Measurements from ENCODE around the gene DNAJC30. TPM values are rescaled to one million over a fixed set of nuclear protein-coding genes. Genes with fewer than 3 reads are reported as not detected.

DNAJC30 gene
- polyA plus RNA-seq, 1 donor from 2014 or later: 1.3 TPM

DNA sequence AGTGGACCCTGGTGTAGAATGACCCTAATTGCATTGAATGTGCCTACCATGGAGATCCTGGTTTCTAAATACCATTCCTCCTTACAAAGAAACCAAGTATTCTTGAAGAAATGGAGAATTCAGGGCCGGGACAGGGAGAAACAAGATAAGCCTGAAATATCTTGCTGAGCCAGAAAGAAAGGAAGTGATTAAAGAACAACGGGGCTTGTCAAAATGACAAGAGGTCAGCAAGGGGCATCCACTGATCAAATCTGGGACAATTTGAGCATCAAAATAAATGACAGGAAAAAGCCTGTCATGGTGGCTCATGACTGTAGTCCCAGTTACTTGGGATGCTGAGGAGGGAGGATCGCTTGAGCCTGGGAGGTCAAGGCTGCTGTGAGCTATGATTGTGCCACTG is 47.2 kb upstream of the DNAJC30 start:
- Histone ChIP-seq H3K4me3 (ENCODE audit: low read length) (no peak overlapping the region), H3K9me2 (ENCODE audit: insufficient read depth, low read length) (no peaks in the 10 kb centered on the region), H3K27me3 (ENCODE audit: insufficient read depth, low read depth, low read length) (no peaks in the 10 kb centered on the region), H2AFZ (ENCODE audit: low read depth, low read length) (no peak overlapping the region), H4K20me1 (ENCODE audit: insufficient read depth) (no peaks in the 10 kb centered on the region), H3K79me2 (replicated peaks; ENCODE audit: insufficient read depth, low read length) (no peaks in the 10 kb centered on the region), H3F3A (ENCODE audit: insufficient read depth, low read length, poor library complexity, severe bottlenecking) (no peaks in the 10 kb centered on the region), H3K9ac (ENCODE audit: low read length) (no peak overlapping the region), H3K4me2 (ENCODE audit: low read length) (no peak overlapping the region), H3K9me3 (ENCODE audit: low read length) (no peaks in the 10 kb centered on the region), H3K27ac (ENCODE audit: low read length) (no peak overlapping the region), H3K36me3 (ENCODE audit: insufficient read depth, low read length) (no peaks in the 10 kb centered on the region)
- no peak for TF ChIP-seq REST (IDR thresholded peaks at IDR 0.05; ENCODE audit: borderline replicate concordance)
- TF ChIP-seq MXI1 (conservative IDR thresholded peaks at IDR 0.05; ENCODE audit: poor library complexity, severe bottlenecking): no peak
- TF ChIP-seq POLR2AphosphoS5 (IDR thresholded peaks at IDR 0.05): no peak
- TF ChIP-seq, protein P1, sequence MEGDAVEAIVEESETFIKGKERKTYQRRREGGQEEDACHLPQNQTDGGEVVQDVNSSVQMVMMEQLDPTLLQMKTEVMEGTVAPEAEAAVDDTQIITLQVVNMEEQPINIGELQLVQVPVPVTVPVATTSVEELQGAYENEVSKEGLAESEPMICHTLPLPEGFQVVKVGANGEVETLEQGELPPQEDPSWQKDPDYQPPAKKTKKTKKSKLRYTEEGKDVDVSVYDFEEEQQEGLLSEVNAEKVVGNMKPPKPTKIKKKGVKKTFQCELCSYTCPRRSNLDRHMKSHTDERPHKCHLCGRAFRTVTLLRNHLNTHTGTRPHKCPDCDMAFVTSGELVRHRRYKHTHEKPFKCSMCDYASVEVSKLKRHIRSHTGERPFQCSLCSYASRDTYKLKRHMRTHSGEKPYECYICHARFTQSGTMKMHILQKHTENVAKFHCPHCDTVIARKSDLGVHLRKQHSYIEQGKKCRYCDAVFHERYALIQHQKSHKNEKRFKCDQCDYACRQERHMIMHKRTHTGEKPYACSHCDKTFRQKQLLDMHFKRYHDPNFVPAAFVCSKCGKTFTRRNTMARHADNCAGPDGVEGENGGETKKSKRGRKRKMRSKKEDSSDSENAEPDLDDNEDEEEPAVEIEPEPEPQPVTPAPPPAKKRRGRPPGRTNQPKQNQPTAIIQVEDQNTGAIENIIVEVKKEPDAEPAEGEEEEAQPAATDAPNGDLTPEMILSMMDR (IDR thresholded peaks at IDR 0.05; ENCODE audit: poor library complexity, severe bottlenecking): no peak
- TF ChIP-seq EP300 (conservative IDR thresholded peaks at IDR 0.05; ENCODE audit: poor library complexity, severe bottlenecking): no peak
- no peak for TF ChIP-seq TAF1 (IDR thresholded peaks at IDR 0.05; ENCODE audit: low read depth)
- TF ChIP-seq RAD21 (conservative IDR thresholded peaks at IDR 0.05): no peak
- no peak for TF ChIP-seq EZH2 (IDR thresholded peaks at IDR 0.05; ENCODE audit: borderline replicate concordance, insufficient read depth, low read length, poor library complexity, severe bottlenecking)
- no peak for TF ChIP-seq SMC3 (conservative IDR thresholded peaks at IDR 0.05; ENCODE audit: poor library complexity)

- H3F3A ChIP-seq (ENCODE audit: insufficient read depth, low read length, poor library complexity, severe bottlenecking): no peaks in the 10 kb centered on the region
- no peaks in the 10 kb centered on the region for H4K20me1 ChIP-seq (ENCODE audit: insufficient read depth)
- H3K27me3 ChIP-seq (ENCODE audit: insufficient read depth, low read depth, low read length): no peaks in the 10 kb centered on the region
- no peak overlapping the region for H3K4me3 ChIP-seq (ENCODE audit: low read length)
- H3K79me2 ChIP-seq (replicated peaks; ENCODE audit: insufficient read depth, low read length): no peaks in the 10 kb centered on the region
- H3K9me2 ChIP-seq (ENCODE audit: insufficient read depth, low read length): no peaks in the 10 kb centered on the region
- H2AFZ ChIP-seq (ENCODE audit: low read depth, low read length): no peak overlapping the region
- H3K36me3 ChIP-seq (ENCODE audit: insufficient read depth, low read length): no peaks in the 10 kb centered on the region
- no peak overlapping the region for H3K27ac ChIP-seq (ENCODE audit: low read length)
- TF ChIP-seq, protein P1 (IDR thresholded peaks at IDR 0.05; ENCODE audit: poor library complexity, severe bottlenecking): no peak
- TF ChIP-seq TAF1 (IDR thresholded peaks at IDR 0.05; ENCODE audit: low read depth) (no peak), MXI1 (conservative IDR thresholded peaks at IDR 0.05; ENCODE audit: poor library complexity, severe bottlenecking) (no peak), REST (IDR thresholded peaks at IDR 0.05; ENCODE audit: borderline replicate concordance) (no peak), EP300 (conservative IDR thresholded peaks at IDR 0.05; ENCODE audit: poor library complexity, severe bottlenecking) (no peak), RAD21 (conservative IDR thresholded peaks at IDR 0.05) (no peak), EZH2 (IDR thresholded peaks at IDR 0.05; ENCODE audit: borderline replicate concordance, insufficient read depth, low read length, poor library complexity, severe bottlenecking) (no peak)
- H3K9me3 ChIP-seq (ENCODE audit: low read length): no peaks in the 10 kb centered on the region
- no peak overlapping the region for H3K4me2 ChIP-seq (ENCODE audit: low read length)
- no peak overlapping the region for H3K9ac ChIP-seq (ENCODE audit: low read length)
Observed at GRCh38 chr7:73728551-73728950, 45.3 kb upstream of the DNAJC30 start.
